Measurements from ENCODE around the gene CDC5L.
"Not testable (repeated sequence)": the region's sequence is repeated elsewhere in the genome, so short reads cannot be mapped to it uniquely, and the experiment has no call there.

DNA sequence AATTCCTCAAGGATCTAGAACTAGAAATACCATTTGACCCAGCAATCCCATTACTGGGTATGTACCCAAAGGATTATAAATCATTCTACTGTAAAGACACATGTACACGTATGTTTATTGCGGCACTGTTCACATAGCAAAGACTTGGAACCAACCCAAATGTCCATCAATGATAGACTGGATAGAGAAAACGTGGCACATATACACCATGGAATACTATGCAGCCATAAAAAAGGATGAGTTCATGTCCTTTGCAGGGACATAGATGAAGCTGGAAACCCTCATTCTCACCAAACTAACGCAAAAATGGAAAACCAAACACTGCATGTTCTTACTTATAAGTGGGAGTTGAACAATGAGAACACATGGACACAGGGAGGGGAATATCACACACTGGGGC is 40.7 kb upstream of the CDC5L start:
- TF ChIP-seq, protein P1, sequence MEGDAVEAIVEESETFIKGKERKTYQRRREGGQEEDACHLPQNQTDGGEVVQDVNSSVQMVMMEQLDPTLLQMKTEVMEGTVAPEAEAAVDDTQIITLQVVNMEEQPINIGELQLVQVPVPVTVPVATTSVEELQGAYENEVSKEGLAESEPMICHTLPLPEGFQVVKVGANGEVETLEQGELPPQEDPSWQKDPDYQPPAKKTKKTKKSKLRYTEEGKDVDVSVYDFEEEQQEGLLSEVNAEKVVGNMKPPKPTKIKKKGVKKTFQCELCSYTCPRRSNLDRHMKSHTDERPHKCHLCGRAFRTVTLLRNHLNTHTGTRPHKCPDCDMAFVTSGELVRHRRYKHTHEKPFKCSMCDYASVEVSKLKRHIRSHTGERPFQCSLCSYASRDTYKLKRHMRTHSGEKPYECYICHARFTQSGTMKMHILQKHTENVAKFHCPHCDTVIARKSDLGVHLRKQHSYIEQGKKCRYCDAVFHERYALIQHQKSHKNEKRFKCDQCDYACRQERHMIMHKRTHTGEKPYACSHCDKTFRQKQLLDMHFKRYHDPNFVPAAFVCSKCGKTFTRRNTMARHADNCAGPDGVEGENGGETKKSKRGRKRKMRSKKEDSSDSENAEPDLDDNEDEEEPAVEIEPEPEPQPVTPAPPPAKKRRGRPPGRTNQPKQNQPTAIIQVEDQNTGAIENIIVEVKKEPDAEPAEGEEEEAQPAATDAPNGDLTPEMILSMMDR (IDR thresholded peaks at IDR 0.05): not testable (repeated sequence)
- not testable (repeated sequence) for TF ChIP-seq SMC3 (IDR thresholded peaks at IDR 0.05; ENCODE audit: low read depth, low read length); POLR2AphosphoS5 (IDR thresholded peaks at IDR 0.05; ENCODE audit: low read depth, low read length); MXI1 (IDR thresholded peaks at IDR 0.05; ENCODE audit: low read depth, low read length); TEAD4 (IDR thresholded peaks at IDR 0.05; ENCODE audit: borderline replicate concordance, insufficient read depth)

All from SK-N-SH (cell line).